ENCODE data around the gene OR52M1.

The OR52M1 gene

DNA sequence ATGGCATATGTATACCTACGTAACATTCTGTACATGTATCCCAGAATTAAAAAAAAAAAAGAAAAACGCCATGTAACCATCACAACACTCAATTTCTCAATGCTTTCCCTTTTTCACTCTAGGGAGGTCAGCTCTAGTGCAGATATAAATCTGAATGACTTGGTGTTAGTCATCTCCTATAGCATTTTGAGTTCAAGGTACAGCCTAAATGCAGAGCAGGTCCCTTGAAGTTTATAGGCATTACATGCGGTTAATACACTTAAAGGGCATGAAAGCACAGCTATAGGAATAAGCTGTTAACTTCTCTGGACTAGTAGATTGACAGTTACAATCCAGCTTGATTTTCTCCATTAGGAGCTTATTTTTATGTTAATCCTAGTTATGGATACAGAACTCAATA lies 20.4 kb downstream of the OR52M1 start:
- DNase-seq (ENCODE audit: low read depth in 2 of 2), result no peak

DNA sequence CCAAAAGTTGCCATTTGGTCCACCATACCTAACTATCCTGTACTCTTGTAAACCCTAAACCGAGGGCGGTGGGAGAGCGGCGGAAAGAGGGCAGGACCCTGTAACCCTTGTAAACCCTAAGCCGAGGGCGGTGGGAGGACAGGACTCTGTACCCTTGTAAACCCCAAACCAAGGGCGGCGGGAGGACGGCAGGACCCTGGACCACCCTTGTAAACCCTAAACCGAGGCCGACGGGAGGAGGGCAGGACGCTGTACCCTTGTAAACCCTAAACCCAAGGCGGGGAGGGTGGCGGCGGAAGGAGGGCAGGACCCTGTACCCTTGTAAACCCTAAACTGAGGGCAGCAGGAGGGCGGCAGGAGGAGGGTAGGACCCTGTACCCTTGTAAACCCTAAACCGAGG lies 24.1 kb downstream of the OR52M1 start:
- DNase-seq (ENCODE audit: low read depth in 2 of 2), result no peak

DNA sequence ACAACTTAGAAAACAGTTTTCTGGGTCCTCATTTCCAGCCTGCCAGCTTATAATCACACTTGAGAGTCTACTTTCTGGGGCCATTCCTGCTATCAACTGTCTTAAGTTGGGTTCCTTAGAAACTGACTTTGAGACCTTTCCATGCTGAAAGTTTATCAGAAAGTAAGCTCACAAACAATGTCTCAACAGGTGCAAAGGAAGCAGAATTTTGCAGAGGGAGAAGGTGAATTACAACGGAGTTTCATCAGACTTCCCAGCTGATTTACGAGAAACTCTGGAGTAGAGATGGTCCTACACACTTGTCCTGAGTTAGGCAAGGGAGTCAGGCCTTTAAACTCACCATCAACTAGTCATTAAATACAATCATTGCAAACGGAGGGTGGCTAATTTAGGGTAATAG lies 31.9 kb downstream of the OR52M1 start:
- DNase-seq (ENCODE audit: low read depth in 2 of 2), result no peak

- DNase-seq (ENCODE audit: low read depth in 2 of 2), result no peak
Observed at GRCh38 chr11:4577761-4578160, 32.8 kb downstream of the OR52M1 start.

DNA sequence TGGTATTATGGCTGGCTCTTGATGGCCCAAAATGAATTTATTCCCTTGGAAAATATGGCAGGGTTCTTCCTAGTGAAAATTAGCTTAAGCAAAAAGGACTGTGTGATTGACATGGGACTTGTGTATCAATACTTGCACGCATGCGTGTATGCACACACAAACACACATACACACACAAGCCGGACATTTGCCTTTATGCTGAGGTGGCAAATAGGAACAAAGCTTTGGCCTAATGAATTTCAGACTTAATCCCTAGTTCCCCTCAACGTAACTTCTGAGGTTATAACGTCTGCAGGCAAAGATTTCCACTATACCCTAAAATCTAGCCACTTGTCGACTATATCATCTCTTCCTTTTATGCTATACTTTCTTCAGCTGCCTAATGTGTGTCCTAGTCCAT lies 33.6 kb downstream of the OR52M1 start:
- DNase-seq (ENCODE audit: low read depth in 2 of 2), result no peak

DNA sequence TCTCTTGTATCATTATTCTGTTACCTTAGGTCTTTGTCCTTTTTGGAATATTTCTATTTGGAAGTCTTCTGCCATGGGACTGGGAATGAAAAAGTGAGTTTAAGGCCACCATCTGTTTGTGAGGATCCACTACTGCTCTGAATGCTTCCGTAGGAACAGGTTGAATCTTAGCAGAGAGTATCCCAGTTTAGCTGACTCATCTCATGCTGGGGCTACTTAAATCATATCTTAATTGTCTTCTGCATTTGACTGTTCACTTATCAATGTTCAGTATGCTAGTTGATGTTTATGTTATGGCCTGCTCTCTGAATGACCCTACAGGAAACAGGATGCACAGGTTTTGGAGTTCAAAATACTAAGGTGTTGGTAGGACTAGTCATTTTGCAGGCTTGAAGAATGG lies 35.1 kb downstream of the OR52M1 start:
- DNase-seq (ENCODE audit: low read depth in 2 of 2), result no peak

GRCh38 chr11:4581443-4581842 lies 36.5 kb downstream of the OR52M1 start, which contains the start of gene OR52I2:
Gene OR52I2 (plus strand): TSS chr11:4581743.
- no peak for DNase-seq (ENCODE audit: low read depth in 2 of 2)

DNA sequence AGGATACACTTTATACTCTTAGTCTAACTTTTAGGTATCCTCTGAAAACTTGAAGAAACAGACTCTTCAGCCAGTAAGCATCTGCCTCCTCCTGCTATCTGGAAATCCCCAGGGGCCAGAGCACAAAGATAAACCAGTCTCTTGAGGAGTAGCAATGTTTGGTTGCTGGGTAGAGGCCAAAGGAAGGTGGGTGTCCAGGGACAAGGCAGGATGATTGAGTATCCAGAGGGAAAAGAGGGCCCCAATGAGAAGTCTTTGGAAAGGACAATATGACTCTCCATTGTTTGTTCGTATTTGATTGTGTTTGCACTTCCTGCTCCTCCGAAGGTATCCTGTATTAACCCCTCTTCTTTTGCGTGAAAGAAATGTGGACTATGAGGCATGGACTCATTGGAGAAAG lies 44.0 kb downstream of the OR52M1 start:
- DNase-seq (ENCODE audit: low read depth in 2 of 2), result no peak

- DNase-seq (ENCODE audit: low read depth in 2 of 2), result no peak
Observed at GRCh38 chr11:4593739-4594138, 48.7 kb downstream of the OR52M1 start, which contains the start of gene OR52I1. Gene OR52I1 (plus strand): TSS chr11:4594039. CDS start chr11:4594039, 0 bp downstream.
